ENCODE measurements around the gene NEDD4. TPM values are rescaled to one million over a fixed set of nuclear protein-coding genes. Genes with fewer than 3 reads are reported as not detected.

Gene NEDD4
- total RNA-seq, 1 experiment from 2014 or later: 18.8 TPM

GRCh38 chr15:55800216-55800615, 193.2 kb downstream of the NEDD4 start:
- no TSS peak for BruUV-seq (replicated peaks)
- no peak for ATAC-seq
- Histone ChIP-seq H3K4me1 (ENCODE audit: control insufficient read depth, insufficient read depth, low read length) (no peaks in the 10 kb centered on the region; the same call in 1 of the 2 replicates), H3K9me3 (ENCODE audit: control insufficient read depth, insufficient read depth, low read depth, low read length) (no peaks in the 10 kb centered on the region), H3K4me3 (ENCODE audit: low read depth in 2 of 2, low read length in 2 of 2) (no peak overlapping the region), H3K27ac (ENCODE audit: low read length) (peak overlapping the region; percentile 63; the same call in 1 of the 2 replicates), H3K36me3 (ENCODE audit: control insufficient read depth, insufficient read depth, low read length) (no peaks in the 10 kb centered on the region), H3K27me3 (ENCODE audit: control insufficient read depth, insufficient read depth, low read length) (no peaks in the 10 kb centered on the region)
- in situ Hi-C loops (cut with HindIII; ENCODE audit: low pct_unique_long_range_greater_than_20kb, low sequenced_read_pairs) (no loop called here), intact Hi-C loops (cut with micrococcal nuclease; ENCODE audit: unreplicated experiment) (loop anchor here (10.0 kb wide), 1 partner anchor 285 kb away; no protein-coding TSS in a partner anchor)
- POLR2A ChIA-PET: no interaction called here
- TF ChIP-seq REST (IDR thresholded peaks at IDR 0.05; ENCODE audit: insufficient read depth in 1 of 2, low read depth in 2 of 2, low read length in 1 of 2) (no peak), TCF7L2 (IDR thresholded peaks at IDR 0.05; ENCODE audit: low read depth, low read length) (no peak)
- CTCF ChIA-PET: no interaction called here
- no peak for DNase-seq (ENCODE audit: low read depth, low spot score)

GRCh38 chr15:55799291-55800212, 193.9 kb downstream of the NEDD4 start:
- no TSS peak for BruUV-seq (replicated peaks)
- no peaks in the 10 kb centered on the region for H3K9me3 ChIP-seq (ENCODE audit: control insufficient read depth, insufficient read depth, low read depth, low read length)
- CTCF ChIA-PET: no interaction called here
- no peak for DNase-seq (ENCODE audit: low read depth, low spot score)
- intact Hi-C loops (cut with micrococcal nuclease; ENCODE audit: unreplicated experiment) (loop anchor here (1.0 to 10.0 kb wide), 2 partner anchors 151 to 285 kb away; no protein-coding TSS in a partner anchor), in situ Hi-C loops (cut with HindIII; ENCODE audit: low pct_unique_long_range_greater_than_20kb, low sequenced_read_pairs) (no loop called here)
- H3K27me3 ChIP-seq (ENCODE audit: control insufficient read depth, insufficient read depth, low read length): no peaks in the 10 kb centered on the region
- no peak for TF ChIP-seq REST (IDR thresholded peaks at IDR 0.05; ENCODE audit: insufficient read depth in 1 of 2, low read depth in 2 of 2, low read length in 1 of 2)
- peak; percentile 77 for TF ChIP-seq CTCF (IDR thresholded peaks at IDR 0.05)
- H3K36me3 ChIP-seq (ENCODE audit: control insufficient read depth, insufficient read depth, low read length): no peaks in the 10 kb centered on the region
- H3K4me3 ChIP-seq (ENCODE audit: low read depth in 2 of 2, low read length in 2 of 2): no peak overlapping the region
- peak overlapping the region; percentile 63; the same call in 1 of the 2 replicates for H3K27ac ChIP-seq (ENCODE audit: low read length)
- ATAC-seq: peak; percentile 82
- no peaks in the 10 kb centered on the region; the same call in 1 of the 2 replicates for H3K4me1 ChIP-seq (ENCODE audit: control insufficient read depth, insufficient read depth, low read length)
- POLR2A ChIA-PET: no interaction called here

Measured in Panc1 (cell line).